Activated CD4-positive, alpha-beta T cell treated with anti-CD3 and anti-CD28 coated beads, Interleukin-2, amount 50 U/mL, for 1 hour (primary cell): ENCODE results near the gene GOLGA3.

Experiments
- DNase-seq: peaks from one replicate; pipeline ENCODE4 v3.0.0-alpha.2; 2020

GOLGA3 gene

GRCh38 chr12:132741620-132742019, 87.0 kb downstream of the GOLGA3 start:
- no peak for DNase-seq

- DNase-seq = no peak
Observed at GRCh38 chr12:132740652-132741051, 88.0 kb downstream of the GOLGA3 start.

- no peak for DNase-seq
Observed at GRCh38 chr12:132740313-132740646, 88.4 kb downstream of the GOLGA3 start.

DNA sequence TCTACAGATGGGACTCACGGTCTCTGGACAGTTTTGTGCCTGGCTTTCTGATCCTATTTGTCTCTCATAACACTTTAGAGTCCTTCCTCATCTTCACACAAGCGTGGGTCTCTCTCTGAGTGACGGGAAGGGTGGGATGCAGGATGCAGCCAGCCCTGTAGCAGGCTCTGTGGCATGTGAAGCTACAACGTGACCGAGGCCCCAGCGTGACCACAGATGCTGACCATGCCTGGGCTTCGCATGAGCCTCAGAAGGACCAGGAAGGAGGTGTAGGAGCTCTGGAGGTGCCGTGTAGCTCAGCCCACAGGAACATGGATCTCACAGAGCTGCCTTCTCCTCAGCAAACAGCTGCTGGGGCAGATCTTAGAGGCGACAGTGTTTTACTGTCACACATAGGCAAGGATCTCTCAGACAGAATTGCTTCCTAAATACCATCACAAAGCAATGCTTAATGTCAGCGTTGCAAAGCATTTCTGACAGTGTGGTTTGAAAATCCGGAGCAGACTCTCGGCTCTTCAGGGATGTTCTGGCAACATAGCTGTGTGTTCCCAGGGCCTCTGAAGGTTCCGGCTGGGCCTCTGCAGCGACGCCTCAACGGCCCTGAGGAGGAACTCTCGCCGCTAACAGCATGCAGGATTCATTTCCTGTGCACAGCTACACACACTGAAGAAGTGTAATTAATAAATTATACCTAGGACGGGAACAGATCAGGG, 88.9 kb downstream of the GOLGA3 start:
- no peak for DNase-seq

DNA sequence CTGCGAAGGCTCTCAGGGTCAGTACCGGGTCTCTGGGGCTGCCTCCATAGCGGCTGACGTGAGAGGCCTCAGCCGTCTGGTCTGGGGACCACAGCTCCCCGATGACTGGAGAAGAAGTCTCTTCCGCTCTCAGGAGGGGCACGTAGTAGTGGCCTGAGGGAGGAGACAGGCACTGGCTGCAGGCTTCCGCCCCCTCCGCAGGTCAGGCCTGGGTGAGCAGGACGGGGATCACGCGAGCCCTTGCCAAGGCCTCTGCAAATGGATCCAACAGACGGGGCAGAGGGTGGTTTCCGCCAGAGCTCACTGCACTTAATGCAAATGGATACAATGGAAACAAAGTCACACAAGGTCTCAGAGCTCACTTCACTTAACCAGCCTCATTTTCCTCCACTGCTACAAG, 91.8 kb downstream of the GOLGA3 start:
- DNase-seq = no peak

- no peak for DNase-seq
Observed at GRCh38 chr12:132736378-132736777, 92.3 kb downstream of the GOLGA3 start.

DNA sequence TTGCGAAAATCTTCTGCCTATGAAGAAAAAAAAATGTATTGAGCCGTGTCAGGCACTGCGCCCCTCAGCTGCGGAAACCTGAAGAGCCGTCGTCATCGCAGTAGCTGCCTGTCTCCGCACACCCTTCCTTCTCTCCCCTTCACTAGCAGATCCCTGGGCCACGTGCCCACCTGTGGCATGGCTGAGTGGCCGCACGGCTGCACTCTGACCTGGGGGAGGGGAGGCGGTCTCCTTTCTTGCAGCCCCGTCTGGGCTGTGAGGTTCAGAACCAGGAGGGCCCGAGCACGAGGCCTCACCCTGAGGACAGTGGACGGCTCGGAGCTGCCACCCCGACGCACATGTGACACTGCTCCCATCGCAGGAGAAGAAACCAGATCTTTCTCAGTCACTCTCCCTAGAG, 93.2 kb downstream of the GOLGA3 start:
- no peak for DNase-seq

GRCh38 chr12:132734206-132734605, 94.5 kb downstream of the GOLGA3 start:
- no peak for DNase-seq

GRCh38 chr12:132731574-132731973, 97.1 kb downstream of the GOLGA3 start:
- DNase-seq = no peak

DNA sequence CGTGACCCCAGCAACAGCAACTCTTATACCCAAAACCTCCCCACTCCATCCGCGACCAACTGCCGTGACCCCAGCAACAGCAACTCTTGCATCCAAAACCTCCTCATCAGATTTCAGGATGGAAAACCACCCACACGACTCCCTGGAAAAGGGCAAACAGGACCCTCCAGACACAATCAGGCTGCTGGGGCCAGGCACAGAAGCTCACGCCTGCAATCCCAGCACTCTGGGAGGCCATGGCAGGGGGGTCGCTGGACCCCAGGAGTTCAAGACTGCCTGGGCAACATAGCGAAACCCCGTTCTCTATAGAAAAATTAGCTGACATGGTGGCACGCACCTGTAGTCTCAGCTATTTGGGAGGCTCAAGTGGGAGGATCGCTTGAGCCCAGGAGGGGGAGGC, 98.3 kb downstream of the GOLGA3 start:
- no peak for DNase-seq

GRCh38 chr12:132729541-132730320, 98.9 kb downstream of the GOLGA3 start:
- DNase-seq = no peak

DNA sequence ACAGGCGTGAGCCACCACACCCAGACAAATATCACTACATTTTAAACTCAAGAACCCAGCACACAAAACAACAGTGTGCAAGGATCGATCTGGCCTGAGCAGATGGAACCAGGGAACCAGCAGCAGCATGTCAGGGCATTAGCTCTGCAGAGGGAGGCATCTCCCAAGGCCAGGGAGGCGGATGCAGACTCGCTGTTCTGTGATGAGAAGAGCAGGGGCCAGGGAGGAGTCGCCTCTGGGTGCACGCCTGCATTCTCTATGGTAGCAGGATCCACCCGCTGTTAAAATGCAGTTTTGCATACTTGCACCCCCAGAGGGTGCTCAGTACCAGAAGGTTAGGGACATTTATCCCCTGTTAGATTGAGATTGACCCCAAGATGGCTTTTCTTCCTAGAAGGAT, 100.2 kb downstream of the GOLGA3 start:
- no peak for DNase-seq

DNA sequence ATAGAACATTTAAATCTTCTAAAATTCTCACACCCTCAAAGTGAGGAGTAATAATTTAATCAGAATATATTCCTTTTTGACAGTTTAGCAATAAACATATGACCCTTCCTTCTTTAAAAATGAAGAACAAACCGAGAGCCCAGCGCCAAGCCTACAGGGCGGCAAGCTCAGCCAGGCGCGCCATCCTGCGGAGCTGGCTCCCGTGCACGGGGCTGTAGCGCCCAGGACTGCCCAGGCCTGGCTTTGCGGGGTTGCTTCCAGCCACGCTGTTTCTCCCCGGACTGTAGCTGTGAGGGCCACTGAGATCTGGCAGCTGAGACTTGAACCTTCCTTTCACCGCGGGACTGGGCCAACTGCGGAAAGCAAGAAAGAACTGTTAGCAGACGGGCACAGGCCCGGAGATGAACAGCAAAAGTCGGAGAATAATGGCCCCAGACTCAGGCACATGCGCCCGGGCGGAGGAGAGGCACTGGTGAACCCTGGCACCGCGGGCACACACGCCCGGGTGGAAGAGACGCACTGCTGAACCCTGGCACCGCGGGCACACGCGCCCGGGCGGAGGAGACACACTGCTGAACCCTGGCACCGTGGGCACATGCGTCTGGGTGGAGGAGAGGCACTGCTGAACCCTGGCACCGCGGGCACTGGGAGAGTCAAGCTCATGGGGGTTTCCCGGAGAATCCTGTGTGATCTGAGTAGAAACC, 101.4 kb downstream of the GOLGA3 start:
- no peak for DNase-seq

GRCh38 chr12:132726386-132726785, 102.3 kb downstream of the GOLGA3 start:
- DNase-seq = no peak

DNA sequence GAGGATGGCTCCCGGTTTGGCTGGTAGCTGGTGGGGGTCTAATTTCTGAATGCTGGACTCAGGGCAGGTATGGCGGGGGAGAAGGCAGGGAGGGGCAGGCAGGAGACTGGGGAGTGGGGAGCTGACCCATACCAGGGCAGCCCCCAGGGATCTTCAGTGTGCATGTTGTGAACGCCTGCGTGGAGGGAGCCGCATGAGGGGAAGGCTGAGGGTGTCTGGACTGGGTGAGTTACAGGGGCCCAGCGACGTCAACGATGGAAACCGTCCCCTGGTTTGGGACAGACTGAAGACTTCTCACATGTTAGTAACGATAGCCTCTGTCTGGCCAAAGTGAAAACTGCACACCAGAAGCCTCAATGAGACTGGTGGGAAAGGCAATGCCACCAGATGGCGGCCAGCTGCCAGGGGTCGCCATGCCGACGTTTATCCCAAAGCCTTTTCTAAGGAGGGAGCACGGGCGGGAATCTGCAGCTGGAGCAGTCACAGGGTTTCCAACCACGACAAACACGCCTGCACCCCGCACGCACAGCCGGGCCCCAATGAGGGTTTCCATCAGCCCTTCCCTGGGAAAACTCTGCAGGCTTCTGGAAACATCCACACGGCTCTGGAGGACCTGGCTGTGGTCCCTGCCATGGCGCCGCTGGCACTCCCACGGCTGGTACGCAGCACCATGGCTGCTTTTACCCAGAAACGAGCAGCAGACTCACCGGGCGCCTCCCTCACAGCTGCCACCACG, 104.0 kb downstream of the GOLGA3 start:
- DNase-seq = no peak

- no peak for DNase-seq
Observed at GRCh38 chr12:132723764-132724140, 104.9 kb downstream of the GOLGA3 start.

GRCh38 chr12:132723015-132723763, 105.5 kb downstream of the GOLGA3 start:
- no peak for DNase-seq

DNA sequence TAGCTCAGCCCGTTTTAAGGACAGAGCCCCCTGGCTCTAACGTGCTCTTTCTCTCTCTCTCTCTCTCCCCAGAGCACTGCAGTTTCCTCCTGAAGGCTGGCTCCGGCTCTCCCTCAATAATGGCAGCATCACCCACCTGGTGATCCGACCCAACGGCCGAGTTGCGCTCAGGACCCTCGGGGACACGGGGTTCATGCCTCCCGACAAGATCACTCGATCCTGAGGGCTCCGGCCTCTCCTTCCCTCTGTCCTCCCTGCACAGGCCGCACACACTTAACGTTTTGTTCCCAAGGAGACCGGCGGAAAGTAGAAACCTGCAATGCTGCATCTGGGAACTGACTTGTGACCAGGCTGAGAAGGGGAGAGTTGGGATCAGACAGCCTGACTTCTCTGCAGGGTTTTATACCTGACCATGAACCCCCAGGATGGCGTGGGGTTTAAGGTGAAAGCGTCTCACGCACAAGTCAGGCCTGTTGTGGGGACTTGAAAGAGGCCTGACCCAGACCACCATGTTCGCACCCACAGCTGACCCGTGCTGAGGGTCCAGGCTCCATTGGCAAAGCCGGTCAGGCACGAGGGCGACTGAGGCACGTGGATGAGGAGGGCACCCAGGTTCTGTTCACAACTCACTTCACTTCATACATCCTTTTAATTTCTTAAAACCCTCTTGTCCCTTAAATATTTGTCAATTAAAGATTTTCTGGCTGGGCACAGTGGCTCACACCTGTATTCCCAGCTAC, 107.9 kb downstream of the GOLGA3 start:
- no peak for DNase-seq

DNA sequence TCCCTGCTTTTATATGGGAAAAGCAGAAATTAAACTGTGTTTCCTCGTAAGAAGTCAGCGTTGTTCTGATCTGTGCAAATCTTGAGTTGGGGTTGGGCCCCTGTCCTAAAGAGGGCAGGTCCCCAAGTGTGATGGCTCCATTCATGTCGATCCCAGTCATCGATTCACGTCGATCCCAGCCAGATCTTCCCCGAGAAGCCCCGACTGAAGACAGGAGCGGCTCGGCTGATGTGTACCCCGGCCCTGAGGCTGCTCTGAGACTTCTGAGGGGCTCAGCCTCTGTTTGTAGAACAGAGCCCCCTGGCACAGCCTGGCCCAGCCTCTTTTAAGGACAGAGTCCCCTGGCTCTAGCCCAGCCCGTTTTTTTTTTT, 108.7 kb downstream of the GOLGA3 start:
- no peak for DNase-seq

DNA sequence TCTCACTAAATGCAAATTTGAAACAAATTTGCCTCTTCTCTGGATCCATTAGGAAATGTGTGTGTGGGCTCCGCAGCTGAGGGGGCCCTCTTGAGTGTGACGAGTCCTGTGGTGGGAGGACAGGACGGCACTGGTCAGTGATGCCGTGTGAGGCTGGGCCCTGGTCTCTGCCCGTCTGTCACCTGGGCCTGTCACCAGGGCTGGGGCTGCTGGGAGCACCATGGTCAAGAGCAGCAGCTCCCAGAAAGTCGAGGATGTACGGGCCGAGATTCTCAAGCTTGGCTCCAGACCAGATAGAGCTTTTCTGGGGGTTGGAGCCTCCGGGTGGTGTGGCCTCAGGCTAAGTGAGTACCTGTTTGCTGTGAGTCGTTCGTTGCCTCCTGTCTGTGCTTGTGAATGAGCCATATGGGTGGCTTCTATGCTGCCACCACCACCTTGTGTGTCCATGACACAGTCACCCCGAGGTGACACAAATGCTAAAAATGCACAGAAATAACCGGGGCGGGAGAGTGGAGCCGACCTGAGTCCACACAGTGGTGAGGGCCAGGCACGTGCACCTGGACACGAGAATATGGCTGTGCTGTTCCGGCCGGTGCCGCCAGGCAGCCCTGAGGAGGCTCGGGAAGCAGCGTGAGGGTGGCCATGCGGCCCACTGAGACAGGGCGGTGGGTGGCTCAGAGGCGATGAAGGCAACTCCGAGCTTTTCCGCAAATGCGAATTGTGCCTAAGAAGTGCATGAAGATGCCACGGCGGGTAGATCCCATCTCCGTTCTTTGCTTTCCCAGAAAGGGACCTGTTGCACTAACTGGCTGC, 109.3 kb downstream of the GOLGA3 start:
- DNase-seq = no peak
